H1 (cell line): ENCODE data around the gene TMEM203. TPM values are rescaled to one million over a fixed set of nuclear protein-coding genes. Genes with fewer than 3 reads are reported as not detected.

Experiments
- ATF2 ChIP-seq: IDR thresholded peaks from 2 replicates; pipeline ENCODE4 v1.6.1; 2012; ENCODE audit warnings: low read length, inconsistent platforms
- KDM4A ChIP-seq: IDR thresholded peaks from one replicate; pipeline ENCODE4 v1.7.1; 2012; ENCODE audit warnings: low read depth, mild to moderate bottlenecking, moderate library complexity, low read length, inconsistent platforms; ENCODE audit not compliant: severe bottlenecking
- KDM5A ChIP-seq: fragments of 200-600 bp; IDR thresholded peaks from 2 replicates; pipeline ENCODE4 v1.7.1; 2012; ENCODE audit warnings: mild to moderate bottlenecking, low read length, inconsistent platforms, mixed read lengths
- SP4 ChIP-seq: IDR thresholded peaks from 2 replicates; pipeline ENCODE4 v1.6.1; 2012; ENCODE audit warnings: low read length, inconsistent platforms
- polyA plus RNA-seq, 7 experiments: library from polyadenylated mRNA; depleted of rRNA in 3 of 7; stranded (reverse) in 5 of 7; unstranded in 2 of 7; fragments of >200 nt in 5 of 7; fragments of 200-250 nt in 2 of 7; gene quantifications; 1 replicate in 5 of 7; 2 replicates in 1 of 7; 4 replicates in 1 of 7; pipeline versions ENCODE4 v1.2.1 to v1.2.3, GENCODE V29; 2011 to 2013; ENCODE audit warnings: missing spikeins in 2 of 7, mixed read lengths in 2 of 7
- total RNA-seq: library from RNA; stranded (reverse); fragmentation: NEBNext Ultra II Directional; extraction: Animal tissue kit (Norgen Biotek cat#: 25700); gene quantifications from 2 replicates; pipeline ENCODE4 v1.2.1, GENCODE V29; 2021

TMEM203 gene
- total and polyA plus RNA-seq, 2 of the 8 experiments (the other 6 are each of a cell fraction or from before 2014, with no cell fraction given), result 44.1 to 57.1 TPM

- TF ChIP-seq KDM4A (no peak), KDM5A (no peak), ATF2 (no peak), SP4 (no peak)
- TF ChIP-seq, all 59 proteins: peak for 0
These were observed 46.2 kb upstream of the TMEM203 start (continued) for GRCh38 chr9:137251490-137252268.
